GM19372 (cell line): ENCODE measurements around the gene RIMBP3C.
"Not testable (repeated sequence)": the region's sequence is repeated elsewhere in the genome, so short reads cannot be mapped to it uniquely, and the experiment has no call there.

Experiments
- ATAC-seq: cut with Tn5 transposase; IDR thresholded peaks from one replicate; pipeline ENCODE4 v1.9.1; 2021; ENCODE audit warnings: mild to moderate bottlenecking, low read depth, moderate library complexity; ENCODE audit not compliant: unreplicated experiment

The RIMBP3C gene

DNA sequence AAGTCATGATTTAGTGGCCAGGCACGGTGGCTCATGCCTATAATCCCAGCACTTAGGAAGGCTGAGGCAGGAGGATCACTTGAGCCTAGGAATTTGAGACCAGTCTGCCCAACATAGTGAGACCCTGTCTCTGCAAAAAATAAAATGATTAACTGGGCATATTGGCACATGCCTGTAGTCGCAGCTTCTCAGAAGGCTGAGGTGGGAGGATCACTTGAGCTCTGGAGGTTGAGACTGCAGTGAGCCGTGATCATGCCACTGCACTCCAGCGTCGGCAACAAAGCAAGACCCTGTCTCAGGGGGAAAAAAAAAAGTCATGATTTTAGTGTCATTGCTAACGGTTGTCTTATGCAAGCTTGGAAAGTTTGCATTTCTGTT lies 28.2 kb upstream of the RIMBP3C start:
- ATAC-seq = no peak

- ATAC-seq = no peak
Observed at GRCh38 chr22:21573750-21574494, 22.7 kb upstream of the RIMBP3C start.

GRCh38 chr22:21573293-21573734 lies 22.1 kb upstream of the RIMBP3C start:
- ATAC-seq = no peak

- no peak for ATAC-seq
Observed at GRCh38 chr22:21571679-21572078, 20.4 kb upstream of the RIMBP3C start.

GRCh38 chr22:21570398-21570797 lies 19.1 kb upstream of the RIMBP3C start:
- no peak for ATAC-seq

DNA sequence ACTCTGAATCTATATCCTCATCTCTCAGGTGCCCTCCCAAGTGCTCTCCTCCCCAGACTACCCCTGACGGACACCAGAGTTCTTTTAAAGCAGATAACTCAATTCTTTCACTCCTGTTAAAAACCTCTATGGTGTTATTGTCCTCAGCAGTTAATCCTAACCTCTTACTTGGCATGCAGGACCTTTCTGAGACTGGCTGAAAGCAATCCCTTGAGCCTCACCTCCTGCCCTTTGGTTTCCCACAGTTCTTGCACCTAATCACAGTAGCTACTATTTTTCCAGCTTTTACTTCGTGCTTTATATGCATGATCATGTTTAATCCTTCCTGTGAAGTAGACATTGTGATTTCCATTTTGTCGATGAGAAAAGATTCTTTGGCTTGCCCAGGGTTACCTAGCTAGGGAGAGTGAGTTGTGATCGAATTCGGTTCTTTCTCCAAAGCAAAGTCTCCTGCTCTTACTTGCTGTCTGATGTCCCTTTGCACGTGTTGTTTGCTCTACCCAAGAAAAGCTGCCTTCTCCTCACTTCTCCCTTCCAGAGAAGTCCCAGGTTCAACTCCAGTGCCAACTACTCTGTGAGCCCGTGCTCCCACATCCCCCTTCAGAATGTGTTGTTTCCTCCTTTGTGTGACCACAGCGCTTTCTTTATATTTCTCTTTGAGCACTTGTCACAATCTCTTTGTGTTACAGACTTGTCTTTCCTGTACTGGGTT lies 18.4 kb upstream of the RIMBP3C start:
- ATAC-seq = no peak

DNA sequence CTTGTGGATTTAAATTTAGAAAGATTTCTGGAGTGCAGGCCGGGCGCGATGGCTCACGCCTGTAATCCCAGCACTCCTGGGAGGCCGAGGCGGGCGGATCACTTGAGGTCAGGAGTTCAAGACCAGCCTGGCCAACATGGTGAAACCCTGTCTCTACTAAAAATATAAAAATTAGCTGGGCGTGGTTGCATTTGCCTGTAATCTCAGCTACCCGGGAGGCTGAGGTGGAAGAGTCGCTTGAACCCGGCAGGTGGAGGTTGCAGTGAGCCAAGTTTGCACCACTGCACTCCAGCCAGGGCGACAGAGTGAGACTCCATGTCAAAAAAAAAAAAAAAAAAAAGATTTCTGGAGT lies 17.8 kb upstream of the RIMBP3C start:
- ATAC-seq = not testable (repeated sequence)

- ATAC-seq = peak; percentile 21
Observed at GRCh38 chr22:21568347-21569075, 17.2 kb upstream of the RIMBP3C start.

DNA sequence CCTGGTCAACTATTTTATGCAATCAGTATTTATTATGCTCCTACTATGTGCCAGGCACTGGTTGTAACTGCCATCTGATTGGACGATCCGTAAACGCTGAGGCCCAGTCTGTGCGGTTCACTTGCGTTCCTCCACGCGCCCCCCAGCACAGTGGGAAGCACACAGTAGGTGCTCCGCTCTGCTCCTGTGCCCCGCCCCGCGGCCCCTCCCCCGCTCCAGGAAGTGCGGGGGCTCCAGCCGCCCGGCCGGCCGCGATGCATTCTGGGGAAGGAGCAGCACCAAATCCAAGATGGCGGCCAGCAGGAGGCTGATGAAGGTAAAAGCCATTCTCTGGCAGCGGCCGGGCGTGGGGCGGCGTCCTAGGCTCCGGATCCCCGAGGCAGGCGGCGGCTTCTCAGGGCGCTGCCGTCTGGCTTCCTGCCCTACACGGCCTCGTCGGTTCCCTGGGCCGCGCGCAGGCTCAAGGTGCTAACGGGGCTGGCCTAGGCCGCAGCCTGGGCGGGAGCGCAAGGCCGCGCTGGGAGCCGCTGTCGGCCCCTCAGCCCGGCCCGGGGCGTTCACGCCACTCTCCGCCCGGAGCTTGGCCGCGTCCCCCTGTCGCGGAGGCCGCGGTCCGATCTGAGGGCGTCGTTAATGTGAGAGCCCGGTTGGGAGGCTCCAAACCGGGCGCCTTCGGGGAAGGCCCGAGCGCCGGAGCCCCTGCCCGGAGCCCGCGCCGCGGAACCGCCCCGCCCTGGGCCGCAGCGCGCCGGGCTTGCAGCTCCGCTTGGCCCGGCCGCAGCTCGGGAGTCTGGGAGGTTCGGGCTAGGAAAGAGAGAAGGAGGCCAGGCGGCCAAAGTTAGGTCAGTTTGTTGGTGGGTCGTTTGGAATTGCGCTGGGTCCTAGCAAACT lies 16.4 kb upstream of the RIMBP3C start, which contains the start of gene UBE2L3:
UBE2L3 (plus strand) TSS at position 259 of the 891 bp plus-strand sequence; CDS start at position 290, 31 bp downstream.
- ATAC-seq = peak; percentile 62

- ATAC-seq = no peak
Observed at GRCh38 chr22:21564411-21564810, 13.2 kb upstream of the RIMBP3C start.

DNA sequence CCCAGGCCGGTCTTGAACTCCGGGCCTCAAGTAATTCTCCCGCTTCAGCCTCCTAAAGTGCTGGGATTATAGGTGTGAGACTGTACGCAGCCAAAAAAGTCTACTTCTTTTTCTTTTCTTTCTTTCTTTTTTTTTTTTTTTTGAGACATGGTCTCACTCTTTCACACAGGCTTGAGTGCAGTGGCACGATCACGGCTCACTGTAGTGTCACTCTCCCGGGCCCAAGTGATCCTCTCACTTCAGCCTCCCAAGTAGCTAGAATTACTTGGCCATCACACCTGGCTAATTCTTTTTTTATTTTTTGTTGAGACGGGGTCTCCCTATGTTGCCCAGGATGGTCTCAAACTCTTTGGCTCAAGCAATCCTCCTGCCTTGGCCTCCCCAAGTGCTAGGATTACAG lies 12.7 kb upstream of the RIMBP3C start:
- no peak for ATAC-seq

- ATAC-seq = not testable (repeated sequence)
Observed at GRCh38 chr22:21560657-21561056, 9.4 kb upstream of the RIMBP3C start.

DNA sequence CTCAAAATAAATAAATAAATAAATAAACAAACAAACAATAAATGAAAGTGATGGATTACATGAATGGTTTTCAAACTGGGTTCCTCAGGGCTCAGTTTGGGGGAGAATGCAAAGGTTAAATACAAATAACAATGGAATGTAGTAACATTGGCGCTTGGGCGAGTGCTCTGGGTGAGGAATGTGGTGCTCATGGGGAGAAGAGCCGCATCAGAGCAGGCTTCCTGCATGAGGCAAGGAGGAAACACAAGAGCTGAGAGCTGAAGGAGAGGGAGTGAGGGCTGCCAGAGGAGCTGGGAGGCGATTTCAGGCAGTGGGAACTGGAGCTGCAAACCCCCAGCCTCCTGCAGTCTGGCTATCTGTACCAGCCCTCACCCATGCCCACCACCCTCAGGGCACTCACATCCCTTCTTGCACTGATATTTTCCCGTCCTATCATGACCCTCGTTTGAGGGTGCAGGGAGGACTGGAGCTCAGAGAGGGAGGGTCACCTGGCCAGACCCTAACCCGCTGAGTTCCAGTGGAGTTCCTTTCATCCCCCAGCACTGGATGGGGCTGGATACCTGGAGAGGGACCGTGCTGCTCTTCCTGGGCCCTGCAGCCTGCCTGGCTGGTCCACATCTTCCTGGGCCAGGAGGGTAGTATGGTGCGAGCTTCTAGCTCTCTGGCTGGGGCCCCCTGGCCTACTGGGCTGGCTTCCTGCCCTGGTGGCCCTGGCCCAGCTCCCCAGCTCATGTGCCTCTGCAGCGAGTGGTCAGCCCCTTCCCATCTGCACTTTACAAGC lies 8.3 kb upstream of the RIMBP3C start:
- ATAC-seq = not testable (repeated sequence)

GRCh38 chr22:21550678-21551047 lies 598 bp downstream of the RIMBP3C start:
- not testable (repeated sequence) for ATAC-seq

DNA sequence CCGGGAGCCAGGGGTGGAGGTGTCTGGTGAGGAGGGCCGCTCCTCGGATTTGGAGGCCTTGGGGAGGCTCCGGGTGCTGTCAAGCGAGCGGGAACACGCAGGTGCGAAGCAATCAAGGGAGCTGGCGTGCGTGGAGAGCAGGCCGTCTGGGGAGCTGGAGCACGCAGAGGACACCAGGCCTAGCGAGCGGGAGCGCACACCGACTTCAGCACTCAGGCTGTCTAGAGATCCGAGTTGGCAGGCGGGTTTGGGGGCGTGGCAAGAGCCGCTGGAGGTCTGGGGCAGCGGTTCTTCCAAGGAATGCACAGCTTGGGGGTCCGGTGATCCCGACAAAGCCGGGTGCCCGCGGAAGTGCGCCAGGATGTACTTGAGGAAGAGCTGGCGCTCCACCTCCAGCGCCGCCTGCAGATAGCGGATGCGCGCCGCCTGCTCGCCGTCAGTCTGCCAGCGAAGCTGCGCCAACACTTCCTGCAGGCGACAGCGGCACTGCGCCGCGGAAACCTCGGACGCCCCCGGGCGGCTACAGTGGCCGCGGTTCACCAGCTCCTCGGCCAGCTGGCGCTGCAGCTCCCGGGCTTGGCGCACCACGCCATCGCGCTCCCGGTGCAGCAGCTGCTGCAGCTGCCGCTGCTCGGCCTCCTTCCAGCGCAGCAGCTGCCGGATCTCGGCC lies 1.1 kb downstream of the RIMBP3C start:
- ATAC-seq = peak; percentile 62

DNA sequence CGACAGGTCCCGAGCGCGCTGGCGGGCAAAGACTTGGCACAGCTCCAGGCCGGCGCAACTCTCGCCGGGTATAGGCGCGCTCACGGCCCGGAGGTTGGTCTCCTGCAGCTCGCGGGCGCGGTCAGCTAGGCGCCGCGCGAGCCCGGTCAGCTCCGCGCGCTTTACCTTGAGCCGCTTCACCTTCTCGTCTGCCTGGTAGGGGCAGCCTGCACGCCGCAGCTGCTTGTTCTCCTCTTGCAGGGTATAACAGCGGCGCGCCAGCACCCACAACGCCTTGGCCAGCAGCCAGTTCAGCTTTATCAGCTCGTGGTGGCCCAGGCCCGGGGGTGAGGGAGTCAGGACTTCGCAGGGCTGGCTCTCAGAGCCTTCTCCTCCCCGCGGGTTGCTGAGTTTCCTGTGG lies 1.7 kb downstream of the RIMBP3C start:
- ATAC-seq = not testable (repeated sequence)

DNA sequence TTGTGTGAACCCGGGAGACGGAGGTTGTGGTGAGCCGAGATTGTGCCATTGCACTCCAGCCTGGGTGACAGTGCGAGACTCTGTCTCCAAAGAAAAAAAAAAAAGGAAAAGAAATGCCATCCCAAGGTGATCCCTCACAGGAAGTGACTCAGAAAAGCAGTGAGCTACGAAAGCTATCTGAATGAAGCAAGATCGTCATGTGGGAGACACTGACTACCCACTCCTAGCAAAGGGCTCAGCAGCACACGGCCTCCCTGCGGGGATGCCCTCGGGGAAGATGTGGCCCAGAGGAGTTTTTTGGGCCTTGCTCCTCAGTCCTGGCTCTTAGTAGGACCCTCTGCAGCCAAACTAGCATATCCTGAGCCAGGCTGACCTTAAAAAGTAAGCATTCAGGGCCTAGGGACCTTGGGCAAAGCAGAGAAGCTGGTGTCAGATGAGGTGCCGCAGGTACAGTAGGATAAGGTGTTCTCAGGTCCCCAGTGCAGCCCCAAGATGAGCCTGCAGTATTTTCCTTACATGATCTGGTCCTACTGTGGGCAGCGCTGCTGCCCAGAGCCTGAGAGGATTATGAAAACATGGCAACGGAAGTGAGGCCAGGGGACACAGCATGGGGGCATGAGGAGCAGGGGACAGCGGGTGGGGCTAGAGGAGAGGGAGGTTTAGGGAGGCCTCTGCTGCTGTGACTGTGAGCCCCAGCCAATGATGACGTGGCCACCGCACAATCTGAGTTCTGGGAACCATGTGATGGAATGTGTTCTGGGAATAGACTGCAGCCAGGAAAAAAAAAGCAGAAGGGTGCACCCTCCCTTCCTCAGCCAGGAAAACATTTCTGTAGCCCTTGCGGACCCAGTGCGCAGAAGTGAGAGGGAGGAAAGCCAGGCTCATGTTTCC lies 6.6 kb downstream of the RIMBP3C start:
- ATAC-seq = not testable (repeated sequence)

- ATAC-seq = not testable (repeated sequence)
Observed at GRCh38 chr22:21539862-21540261, 11.4 kb downstream of the RIMBP3C start.
